Fibroblast of gingiva (primary cell): ENCODE results near the gene METAP1.
"Not testable (repeated sequence)": the region's sequence is repeated elsewhere in the genome, so short reads cannot be mapped to it uniquely, and the experiment has no call there.

Experiments
- DNase-seq: peaks from one replicate; pipeline ENCODE4 v3.0.0-alpha.2; 2011; ENCODE audit warnings: low read depth

Gene METAP1

GRCh38 chr4:98995183-98996055 lies at the start of gene METAP1:
TSS of gene METAP1 (plus strand) at chr4:98995721. CDS start at chr4:98995754, 33 bp downstream.
- peak; percentile 93 for DNase-seq

- no peak for DNase-seq
Observed at GRCh38 chr4:98946359-98946758, 49.2 kb upstream of the METAP1 start.

- no peak for DNase-seq
Observed at GRCh38 chr4:98950925-98951324, 44.6 kb upstream of the METAP1 start.

- DNase-seq: no peak
Observed at GRCh38 chr4:98951710-98952109, 43.8 kb upstream of the METAP1 start.

GRCh38 chr4:98955229-98955628 lies 40.3 kb upstream of the METAP1 start:
- DNase-seq: no peak

- no peak for DNase-seq
Observed at GRCh38 chr4:98958065-98958464, 37.5 kb upstream of the METAP1 start.

GRCh38 chr4:98959411-98959810 lies 36.1 kb upstream of the METAP1 start:
- no peak for DNase-seq

- no peak for DNase-seq
Observed at GRCh38 chr4:98961770-98962169, 33.8 kb upstream of the METAP1 start.

GRCh38 chr4:98963538-98964433 lies 31.7 kb upstream of the METAP1 start:
- DNase-seq: no peak

- DNase-seq: no peak
Observed at GRCh38 chr4:98966926-98967325, 28.6 kb upstream of the METAP1 start.

GRCh38 chr4:98967786-98968329 lies 27.7 kb upstream of the METAP1 start:
- no peak for DNase-seq

GRCh38 chr4:98969878-98970785 lies 25.4 kb upstream of the METAP1 start:
- no peak for DNase-seq

- DNase-seq: no peak
Observed at GRCh38 chr4:98976716-98977115, 18.8 kb upstream of the METAP1 start.

GRCh38 chr4:98977557-98977956 lies 18.0 kb upstream of the METAP1 start:
- DNase-seq: no peak

GRCh38 chr4:98987720-98988119 lies 7.8 kb upstream of the METAP1 start:
- DNase-seq: no peak

GRCh38 chr4:98992835-98993234 lies 2.7 kb upstream of the METAP1 start:
- DNase-seq: not testable (repeated sequence)

- no peak for DNase-seq
Observed at GRCh38 chr4:98993419-98994071, 2.0 kb upstream of the METAP1 start.

- DNase-seq: peak; percentile 55
Observed at GRCh38 chr4:98994474-98995182, 893 bp upstream of the METAP1 start.

GRCh38 chr4:98996056-98996764 lies 689 bp downstream of the METAP1 start:
- peak; percentile 15 for DNase-seq

GRCh38 chr4:98996765-98997068 lies 1.2 kb downstream of the METAP1 start:
- no peak for DNase-seq
